OCI-M2 (cell line): ENCODE measurements around the gene DHX16.
A peak's percentile ranks its signal among the peaks of the same experiment; 100 is the strongest.
"Not testable (repeated sequence)": the region's sequence is repeated elsewhere in the genome, so short reads cannot be mapped to it uniquely, and the experiment has no call there.

Experiments used
- DNase-seq: peaks from one replicate; lab custom pipeline; 2025; ENCODE audit not compliant: unreplicated experiment; lab: John Stamatoyannopoulos, UW

Gene DHX16

GRCh38 chr6:30672445-30673253 is at the start of gene DHX16:
Gene DHX16 (minus strand): TSS chr6:30673006. CDS start chr6:30672841, 165 bp downstream.
- DNase-seq, result peak; percentile 91

- DNase-seq, result not testable (repeated sequence)
These were observed 49.1 kb upstream of the DHX16 start for GRCh38 chr6:30722025-30722279.

GRCh38 chr6:30721198-30722024 is 48.6 kb upstream of the DHX16 start:
- peak; percentile 51 for DNase-seq

GRCh38 chr6:30720738-30721197 is 48.0 kb upstream of the DHX16 start:
- no peak for DNase-seq

- peak; percentile 84 for DNase-seq
These were observed 47.3 kb upstream of the DHX16 start, which contains the start of gene TUBB for GRCh38 chr6:30719791-30720737. Gene TUBB (plus strand): TSS chr6:30720352. CDS start chr6:30720507, 155 bp downstream.

- no peak for DNase-seq
These were observed 46.5 kb upstream of the DHX16 start for GRCh38 chr6:30719356-30719755.

- not testable (repeated sequence) for DNase-seq
These were observed 45.3 kb upstream of the DHX16 start for GRCh38 chr6:30717845-30718720.

- DNase-seq, result peak; percentile 95
These were observed 44.5 kb upstream of the DHX16 start, which contains the start of gene MDC1 for GRCh38 chr6:30717129-30717844. Gene MDC1 (minus strand): TSS chr6:30717281. CDS start chr6:30715175, 2,106 bp downstream.

- DNase-seq, result no peak
These were observed 44.0 kb upstream of the DHX16 start for GRCh38 chr6:30716879-30717128.

GRCh38 chr6:30714263-30714662 is 41.5 kb upstream of the DHX16 start:
- no peak for DNase-seq

- no peak for DNase-seq
These were observed 39.7 kb upstream of the DHX16 start for GRCh38 chr6:30712441-30712945.

GRCh38 chr6:30711758-30712380 is 39.1 kb upstream of the DHX16 start:
- no peak for DNase-seq

GRCh38 chr6:30709101-30709868 is 36.5 kb upstream of the DHX16 start:
- no peak for DNase-seq

- no peak for DNase-seq
These were observed 34.6 kb upstream of the DHX16 start for GRCh38 chr6:30707281-30707850.

GRCh38 chr6:30705620-30706019 is 32.8 kb upstream of the DHX16 start:
- no peak for DNase-seq

- DNase-seq, result no peak
These were observed 31.0 kb upstream of the DHX16 start for GRCh38 chr6:30703821-30704220.

GRCh38 chr6:30703011-30703410 is 30.2 kb upstream of the DHX16 start:
- DNase-seq, result no peak

- DNase-seq, result no peak
These were observed 27.5 kb upstream of the DHX16 start for GRCh38 chr6:30700340-30700739.
